Epidermal melanocyte (primary cell): Measurements from ENCODE around the gene CFTR.
"Not testable (repeated sequence)": the region's sequence is repeated elsewhere in the genome, so short reads cannot be mapped to it uniquely, and the experiment has no call there.

ENCODE experiments used
- DNase-seq: peaks from one replicate; pipeline ENCODE4 v3.0.0; 2011; ENCODE audit warnings: low spot score; ENCODE audit not compliant: insufficient read length

CFTR gene

GRCh38 chr7:117683430-117684175 is 203.8 kb downstream of the CFTR start:
- DNase-seq = no peak

GRCh38 chr7:117685795-117686194 is 206.0 kb downstream of the CFTR start:
- DNase-seq = no peak

- no peak for DNase-seq
Observed at GRCh38 chr7:117686311-117686935, 206.6 kb downstream of the CFTR start.

GRCh38 chr7:117688126-117688525 is 208.3 kb downstream of the CFTR start:
- DNase-seq = no peak

- DNase-seq = no peak
Observed at GRCh38 chr7:117689406-117689805, 209.6 kb downstream of the CFTR start.

- DNase-seq = no peak
Observed at GRCh38 chr7:117690147-117690546, 210.3 kb downstream of the CFTR start.

- DNase-seq = no peak
Observed at GRCh38 chr7:117692338-117692737, 212.5 kb downstream of the CFTR start.

- no peak for DNase-seq
Observed at GRCh38 chr7:117698018-117698417, 218.2 kb downstream of the CFTR start.

GRCh38 chr7:117704063-117704462 is 224.2 kb downstream of the CFTR start:
- DNase-seq = no peak

GRCh38 chr7:117705630-117706029 is 225.8 kb downstream of the CFTR start:
- no peak for DNase-seq

- DNase-seq = no peak
Observed at GRCh38 chr7:117706210-117706609, 226.4 kb downstream of the CFTR start.

GRCh38 chr7:117707080-117707479 is 227.3 kb downstream of the CFTR start:
- no peak for DNase-seq

GRCh38 chr7:117708173-117708572 is 228.3 kb downstream of the CFTR start:
- not testable (repeated sequence) for DNase-seq

- no peak for DNase-seq
Observed at GRCh38 chr7:117711556-117711955, 231.7 kb downstream of the CFTR start.

- DNase-seq = peak; percentile 71
Observed at GRCh38 chr7:117715784-117716445, 236.1 kb downstream of the CFTR start.

- no peak for DNase-seq
Observed at GRCh38 chr7:117716707-117717299, 237.0 kb downstream of the CFTR start.

GRCh38 chr7:117717357-117717756 is 237.5 kb downstream of the CFTR start:
- DNase-seq = no peak
